OCI-LY3 (cell line): Measurements from ENCODE around the gene VIT.

Source experiments
- H2AFZ ChIP-seq: fragments of 200-600, 300-600 bp; shearing (Covaris generic); 2 replicates; pipeline ENCODE4 v1.6.0; 2014; ENCODE audit warnings: antibody characterized with exemption, low read depth, low read length
- H3K27ac ChIP-seq: fragments of 200-600, 300-600 bp; sonication (generic); 2 replicates; pipeline ENCODE4 v1.5.1; 2014; ENCODE audit warnings: mild to moderate bottlenecking, low read length, moderate library complexity, mixed read lengths
- H3K27me3 ChIP-seq: fragments of 200-600, 300-600 bp; sonication (generic); 2 replicates; pipeline ENCODE4 v1.6.1; 2014; ENCODE audit warnings: low read depth, low read length, mixed read lengths
- H3K36me3 ChIP-seq: fragments of 200-600, 300-600 bp; sonication (generic); replicated peaks from 2 replicates; pipeline ENCODE3; 2014; ENCODE audit warnings: low read depth, low read length, mixed read lengths
- H3K4me1 ChIP-seq: fragments of 300-600, 200-600 bp; sonication (generic); 2 replicates; pipeline ENCODE4 v1.6.1; 2014; ENCODE audit warnings: low read length, mixed read lengths
- H3K4me2 ChIP-seq: fragments of 200-600, 300-600 bp; sonication (generic); 2 replicates; pipeline ENCODE4 v1.6.1; 2014; ENCODE audit warnings: low read length, mixed read lengths
- H3K4me3 ChIP-seq: fragments of 300-600, 200-600 bp; sonication (generic); 2 replicates; pipeline ENCODE4 v1.5.1; 2014; ENCODE audit warnings: antibody characterized with exemption, mild to moderate bottlenecking, low read length, moderate library complexity
- H3K79me2 ChIP-seq: fragments of 300-600, 200-600 bp; shearing (Covaris generic); 2 replicates; pipeline ENCODE4 v1.6.1; 2014; ENCODE audit warnings: mild to moderate bottlenecking, low read length, mixed read lengths
- H3K9ac ChIP-seq: fragments of 300-600, 200-600 bp; shearing (Covaris generic); 2 replicates; pipeline ENCODE4 v1.6.0; 2014; ENCODE audit warnings: mild to moderate bottlenecking, low read length, moderate library complexity
- H3K9me3 ChIP-seq: fragments of 200-600, 300-600 bp; shearing (Covaris generic); 2 replicates; pipeline ENCODE4 v1.6.1; 2014; ENCODE audit warnings: low read length, mixed read lengths; ENCODE audit not compliant: insufficient read depth
- H4K20me1 ChIP-seq: fragments of 200-600, 300-600 bp; sonication (generic); 2 replicates; pipeline ENCODE4 v1.6.1; 2016; ENCODE audit warnings: low read length, mixed read lengths; ENCODE audit not compliant: insufficient read depth
- EZH2phosphoT487 ChIP-seq: fragments of 200-600 bp; shearing (Covaris generic); IDR thresholded peaks from 2 replicates; pipeline ENCODE4 v1.6.1; 2018; ENCODE audit warnings: antibody characterized with exemption, mixed run types, low read depth
- TF ChIP-seq, protein P1 (sequence below): fragments of 200-600, 300-600 bp; sonication (generic); IDR thresholded peaks from 2 replicates; pipeline ENCODE4 v1.5.1; 2014; ENCODE audit warnings: antibody characterized with exemption, low read length, low read depth

VIT gene

DNA sequence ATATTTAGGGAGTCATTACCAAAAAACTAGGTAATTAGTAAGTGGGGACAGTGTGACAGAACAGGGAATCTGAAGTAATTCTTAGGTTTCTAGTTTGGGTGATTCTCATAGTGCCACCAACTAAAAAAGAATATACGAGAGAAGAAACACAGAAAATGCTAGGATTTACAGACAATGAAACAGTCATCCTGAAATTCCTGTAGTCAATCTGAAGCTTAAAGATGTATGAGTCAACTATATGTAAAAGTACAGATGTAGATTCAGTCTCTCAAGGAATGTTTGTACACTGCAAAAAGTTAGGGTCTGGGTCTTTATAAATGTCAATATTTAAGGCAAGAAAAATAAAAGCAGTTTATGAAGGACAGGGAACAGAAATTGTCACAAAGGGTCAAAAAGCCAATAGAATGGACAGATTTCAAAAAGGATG is 162.9 kb downstream of the VIT start:
- H3K4me1 ChIP-seq: peaks cover 11% of the 10 kb centered on the region
- H3K79me2 ChIP-seq: no peaks in the 10 kb centered on the region
- no peaks in the 10 kb centered on the region for H3K27me3 ChIP-seq
- no peak overlapping the region for H3K4me3 ChIP-seq
- no peak overlapping the region for H3K9ac ChIP-seq
- no peaks in the 10 kb centered on the region for H3K9me3 ChIP-seq
- H2AFZ ChIP-seq: no peak overlapping the region
- TF ChIP-seq EZH2phosphoT487: no peak
- TF ChIP-seq, protein P1, sequence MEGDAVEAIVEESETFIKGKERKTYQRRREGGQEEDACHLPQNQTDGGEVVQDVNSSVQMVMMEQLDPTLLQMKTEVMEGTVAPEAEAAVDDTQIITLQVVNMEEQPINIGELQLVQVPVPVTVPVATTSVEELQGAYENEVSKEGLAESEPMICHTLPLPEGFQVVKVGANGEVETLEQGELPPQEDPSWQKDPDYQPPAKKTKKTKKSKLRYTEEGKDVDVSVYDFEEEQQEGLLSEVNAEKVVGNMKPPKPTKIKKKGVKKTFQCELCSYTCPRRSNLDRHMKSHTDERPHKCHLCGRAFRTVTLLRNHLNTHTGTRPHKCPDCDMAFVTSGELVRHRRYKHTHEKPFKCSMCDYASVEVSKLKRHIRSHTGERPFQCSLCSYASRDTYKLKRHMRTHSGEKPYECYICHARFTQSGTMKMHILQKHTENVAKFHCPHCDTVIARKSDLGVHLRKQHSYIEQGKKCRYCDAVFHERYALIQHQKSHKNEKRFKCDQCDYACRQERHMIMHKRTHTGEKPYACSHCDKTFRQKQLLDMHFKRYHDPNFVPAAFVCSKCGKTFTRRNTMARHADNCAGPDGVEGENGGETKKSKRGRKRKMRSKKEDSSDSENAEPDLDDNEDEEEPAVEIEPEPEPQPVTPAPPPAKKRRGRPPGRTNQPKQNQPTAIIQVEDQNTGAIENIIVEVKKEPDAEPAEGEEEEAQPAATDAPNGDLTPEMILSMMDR: no peak
- H4K20me1 ChIP-seq: no peaks in the 10 kb centered on the region
- no peak overlapping the region for H3K27ac ChIP-seq
- no peak overlapping the region for H3K4me2 ChIP-seq
- H3K36me3 ChIP-seq: peaks cover 2% of the 10 kb centered on the region

DNA sequence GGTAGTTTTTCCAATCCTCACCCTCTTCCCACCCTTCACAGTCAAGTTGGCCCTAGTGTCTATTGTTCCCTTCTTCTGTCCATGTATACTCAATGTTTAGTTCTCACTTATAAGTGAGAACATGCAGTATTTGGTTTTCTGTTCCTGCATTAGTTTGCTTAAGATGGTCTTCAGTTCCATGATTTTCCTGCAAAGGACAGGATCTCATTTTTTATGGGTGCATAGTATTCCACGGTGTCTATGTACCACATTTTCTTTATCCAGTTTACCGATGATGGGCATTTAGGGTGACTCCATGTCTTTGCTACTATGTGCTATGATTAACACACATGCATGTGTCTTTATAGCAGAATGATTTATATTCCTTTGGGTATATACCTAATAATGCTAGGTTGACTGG is 165.4 kb downstream of the VIT start:
- Histone ChIP-seq H3K79me2 (no peaks in the 10 kb centered on the region), H3K27me3 (no peaks in the 10 kb centered on the region), H4K20me1 (no peaks in the 10 kb centered on the region), H3K4me1 (peaks cover 11% of the 10 kb centered on the region), H3K9ac (no peak overlapping the region), H3K27ac (no peak overlapping the region), H3K9me3 (no peaks in the 10 kb centered on the region), H3K4me3 (no peak overlapping the region), H3K4me2 (no peak overlapping the region), H2AFZ (no peak overlapping the region), H3K36me3 (peaks cover 2% of the 10 kb centered on the region)
- TF ChIP-seq, protein P1: no peak
